K562 (cell line): ENCODE data around the gene HSDL1. TPM values are rescaled to one million over a fixed set of nuclear protein-coding genes. Genes with fewer than 3 reads are reported as not detected.

Experiments
- CREM ChIP-seq: IDR thresholded peaks from 2 replicates; pipeline ENCODE4 v1.6.1; 2014; ENCODE audit warnings: antibody characterized with exemption, low read depth
- FOSL1 ChIP-seq: fragments of 200-800 bp; sonication (Bioruptor generic); conservative IDR thresholded peaks from 2 replicates; pipeline ENCODE4 v1.6.1; 2016; ENCODE audit warnings: missing genetic modification characterization, missing compliant biosample characterization
- FOXM1 ChIP-seq, 2 experiments: fragments of 450-650 bp in 1 of 2; sonication (generic) in 1 of 2; formaldehyde crosslinking in 1 of 2; IDR thresholded peaks; 2 replicates each; pipeline versions ENCODE4 v1.6.1 to v1.9.0; 2017 to 2022; ENCODE audit warnings: low read depth in 2 of 2, mild to moderate bottlenecking in 2 of 2, missing genetic modification reagents in 1 of 2, moderate library complexity in 1 of 2
- L3MBTL2 ChIP-seq: fragments of 450-650 bp; IDR thresholded peaks from 2 replicates; pipeline ENCODE4 v1.6.1; 2016; ENCODE audit warnings: mild to moderate bottlenecking, moderate library complexity
- MBD2 ChIP-seq: sonication (generic); IDR thresholded peaks from 2 replicates; pipeline ENCODE4 v1.6.1; 2016; ENCODE audit warnings: low read depth, borderline replicate concordance
- MEF2D ChIP-seq: conservative IDR thresholded peaks from 2 replicates; pipeline ENCODE4 v1.6.1; 2016; ENCODE audit warnings: low read depth, missing genetic modification characterization, missing compliant biosample characterization
- PURB ChIP-seq: sonication (generic); formaldehyde crosslinking; IDR thresholded peaks from 2 replicates; pipeline ENCODE4 v1.9.0; 2021; ENCODE audit warnings: low read depth, mild to moderate bottlenecking, missing genetic modification reagents
- PYGO2 ChIP-seq: fragments of 450-650 bp; IDR thresholded peaks from 2 replicates; pipeline ENCODE4 v1.6.1; 2016; ENCODE audit warnings: mild to moderate bottlenecking, missing genetic modification characterization, moderate library complexity, missing compliant biosample characterization
- RBM25 ChIP-seq: fragments of 200-400 bp; formaldehyde crosslinking; IDR thresholded peaks from 2 replicates; pipeline ENCODE4 v1.6.1; 2018; ENCODE audit warnings: low read length, low read depth, moderate library complexity; ENCODE audit not compliant: severe bottlenecking
- SPI1 ChIP-seq: IDR thresholded peaks from 2 replicates; pipeline ENCODE4 v1.6.1; 2011; ENCODE audit warnings: low read depth, low read length, control low read depth, borderline replicate concordance
- TEAD2 ChIP-seq: fragments of 450-650 bp; IDR thresholded peaks from 2 replicates; pipeline ENCODE4 v1.6.1; 2016; ENCODE audit warnings: missing genetic modification characterization, control low read depth, missing compliant biosample characterization
- ZFP1 ChIP-seq: fragments of 450-650 bp; formaldehyde crosslinking; IDR thresholded peaks from 2 replicates; pipeline ENCODE4 v1.4.0; 2020; ENCODE audit warnings: mild to moderate bottlenecking, mixed read lengths
- ZNF316 ChIP-seq: fragments of 450-650 bp; IDR thresholded peaks from 2 replicates; pipeline ENCODE4 v1.6.1; 2016
- ZNF507 ChIP-seq: conservative IDR thresholded peaks from 2 replicates; pipeline ENCODE4 v1.6.1; 2017; ENCODE audit warnings: missing genetic modification characterization, missing compliant biosample characterization
- ZNF79 ChIP-seq: fragments of 250-450 bp; sonication (Bioruptor Pico); IDR thresholded peaks from 2 replicates; pipeline ENCODE4 v1.4.0; 2020; ENCODE audit warnings: low read depth, mild to moderate bottlenecking, moderate library complexity
- ZSCAN29 ChIP-seq: fragments of 450-650 bp; IDR thresholded peaks from 2 replicates; pipeline ENCODE4 v1.6.1; 2017
- polyA plus RNA-seq, 8 experiments: library from polyadenylated mRNA; depleted of rRNA in 4 of 8; stranded (reverse) in 5 of 8; unstranded in 3 of 8; fragments of >200 nt; fragmentation: Nextera tagmentation in 2 of 8; fragmentation: Illumina TruSeq in 1 of 8; extraction: Ambion mirVana in 2 of 8; extraction: Trizol in 1 of 8; gene quantifications; 2 replicates each; pipeline versions ENCODE4 v1.2.1 to v1.2.3, GENCODE V29; 2011 to 2014; ENCODE audit warnings: inconsistent platforms in 1 of 8, missing spikeins in 1 of 8
- total RNA-seq, 7 experiments: library from RNA; depleted of rRNA in 6 of 7; stranded (reverse); fragments of >200 nt in 6 of 7; fragmentation: Illumina TruSeq in 2 of 7; extraction: Trizol in 2 of 7; gene quantifications; 2 replicates each; pipeline versions ENCODE4 v1.2.1 to v1.2.3, GENCODE V29; 2011 to 2021; ENCODE audit warnings: low replicate concordance in 1 of 7
- TF ChIP-seq, protein P1 (sequence below): fragments of 450-650 bp; formaldehyde crosslinking; IDR thresholded peaks from 2 replicates; pipeline ENCODE4 v1.4.0; 2020; ENCODE audit warnings: mild to moderate bottlenecking, moderate library complexity
- TF ChIP-seq, protein P2 (sequence below): fragments of 450-650 bp; formaldehyde crosslinking; conservative IDR thresholded peaks from 2 replicates; pipeline ENCODE4 v1.4.0; 2022; ENCODE audit warnings: mild to moderate bottlenecking, missing genetic modification characterization
- TF ChIP-seq, protein P3 (sequence below): fragments of 450-650 bp; IDR thresholded peaks from 2 replicates; pipeline ENCODE4 v1.6.1; 2017; ENCODE audit warnings: antibody characterized with exemption
- TF ChIP-seq, protein P4 (sequence below): fragments of 250-450 bp; sonication (Bioruptor Pico); IDR thresholded peaks from 2 replicates; pipeline ENCODE4 v1.4.0; 2020; ENCODE audit warnings: mild to moderate bottlenecking, moderate library complexity
- TF ChIP-seq, protein P5 (sequence below): sonication (generic); formaldehyde crosslinking; IDR thresholded peaks from 2 replicates; pipeline ENCODE4 v1.5.0; 2020; ENCODE audit warnings: missing genetic modification reagents

HSDL1 gene
- total and polyA plus RNA-seq, 9 of the 15 experiments (the other 6 are each of a cell fraction or from before 2014, with no cell fraction given), result 14.8 to 41.2 (median 27.7) TPM

DNA sequence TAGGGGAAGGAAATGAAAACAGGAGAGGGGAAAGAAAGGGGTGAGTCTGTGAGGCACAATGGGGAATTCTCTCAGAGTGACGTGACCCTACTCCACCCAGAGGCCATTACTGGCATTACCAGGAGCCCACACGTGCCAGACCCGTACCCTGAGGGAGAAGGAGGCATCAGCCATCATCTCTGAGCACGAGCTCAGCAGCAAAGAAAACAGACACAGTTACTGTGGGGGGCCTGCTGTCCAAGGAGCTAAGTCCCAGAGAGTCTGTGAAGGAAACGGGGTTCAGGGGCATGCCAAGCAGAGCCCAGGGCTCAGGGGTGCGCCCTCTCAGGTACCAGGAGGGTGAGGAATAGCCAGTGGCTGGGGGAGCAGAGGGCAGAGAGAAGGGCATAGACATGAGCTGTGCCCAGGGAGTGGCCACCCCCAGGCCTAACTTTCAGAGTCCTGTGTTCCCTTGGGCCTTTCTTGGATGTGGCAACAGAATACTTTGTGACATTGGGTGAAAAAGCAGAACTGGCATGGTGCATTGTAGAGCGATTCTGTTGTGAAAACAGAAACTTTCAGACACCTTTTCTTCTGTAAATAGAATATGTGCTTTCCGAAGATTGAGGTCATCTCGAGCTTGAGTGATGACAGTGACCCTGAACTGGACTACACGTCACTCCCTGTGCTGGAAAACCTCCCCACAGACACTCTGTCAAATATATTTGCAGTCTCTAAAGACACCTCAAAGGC lies 30.5 kb upstream of the HSDL1 start (continued):
- TF ChIP-seq RBM25, result no peak
- TF ChIP-seq, protein P1, sequence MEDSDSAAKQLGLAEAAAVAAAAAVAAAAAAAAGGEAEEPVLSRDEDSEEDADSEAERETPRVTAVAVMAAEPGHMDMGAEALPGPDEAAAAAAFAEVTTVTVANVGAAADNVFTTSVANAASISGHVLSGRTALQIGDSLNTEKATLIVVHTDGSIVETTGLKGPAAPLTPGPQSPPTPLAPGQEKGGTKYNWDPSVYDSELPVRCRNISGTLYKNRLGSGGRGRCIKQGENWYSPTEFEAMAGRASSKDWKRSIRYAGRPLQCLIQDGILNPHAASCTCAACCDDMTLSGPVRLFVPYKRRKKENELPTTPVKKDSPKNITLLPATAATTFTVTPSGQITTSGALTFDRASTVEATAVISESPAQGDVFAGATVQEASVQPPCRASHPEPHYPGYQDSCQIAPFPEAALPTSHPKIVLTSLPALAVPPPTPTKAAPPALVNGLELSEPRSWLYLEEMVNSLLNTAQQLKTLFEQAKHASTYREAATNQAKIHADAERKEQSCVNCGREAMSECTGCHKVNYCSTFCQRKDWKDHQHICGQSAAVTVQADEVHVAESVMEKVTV (CRISPR knock-in tag), result peak; percentile 61; the same call in 1 of the 2 replicates
- peak; percentile 34; the same call in 1 of the 2 replicates for TF ChIP-seq L3MBTL2
- no peak for TF ChIP-seq FOXM1 (IDR thresholded peaks at IDR 0.05; ENCODE audit: low read depth)
- no peak for TF ChIP-seq FOXM1 (CRISPR knock-in tag; IDR thresholded peaks at IDR 0.05; ENCODE audit: low read depth)
- no peak for TF ChIP-seq TEAD2 (tag)
- no peak for TF ChIP-seq MBD2
- TF ChIP-seq, protein P2, sequence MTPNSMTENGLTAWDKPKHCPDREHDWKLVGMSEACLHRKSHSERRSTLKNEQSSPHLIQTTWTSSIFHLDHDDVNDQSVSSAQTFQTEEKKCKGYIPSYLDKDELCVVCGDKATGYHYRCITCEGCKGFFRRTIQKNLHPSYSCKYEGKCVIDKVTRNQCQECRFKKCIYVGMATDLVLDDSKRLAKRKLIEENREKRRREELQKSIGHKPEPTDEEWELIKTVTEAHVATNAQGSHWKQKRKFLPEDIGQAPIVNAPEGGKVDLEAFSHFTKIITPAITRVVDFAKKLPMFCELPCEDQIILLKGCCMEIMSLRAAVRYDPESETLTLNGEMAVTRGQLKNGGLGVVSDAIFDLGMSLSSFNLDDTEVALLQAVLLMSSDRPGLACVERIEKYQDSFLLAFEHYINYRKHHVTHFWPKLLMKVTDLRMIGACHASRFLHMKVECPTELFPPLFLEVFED (CRISPR knock-in tag), result no peak
- TF ChIP-seq ZNF79 (CRISPR knock-in tag), result no peak
- TF ChIP-seq ZFP1, result no peak
- no peak for TF ChIP-seq ZNF507 (tag)
- 0 out of 2 replicates have a peak, but pooled peaks have one; percentile 23 for TF ChIP-seq MEF2D (tag)
- TF ChIP-seq PURB (CRISPR knock-in tag), result no peak
- peak; percentile 74; the same call in 1 of the 2 replicates for TF ChIP-seq CREM
- TF ChIP-seq, protein P3, sequence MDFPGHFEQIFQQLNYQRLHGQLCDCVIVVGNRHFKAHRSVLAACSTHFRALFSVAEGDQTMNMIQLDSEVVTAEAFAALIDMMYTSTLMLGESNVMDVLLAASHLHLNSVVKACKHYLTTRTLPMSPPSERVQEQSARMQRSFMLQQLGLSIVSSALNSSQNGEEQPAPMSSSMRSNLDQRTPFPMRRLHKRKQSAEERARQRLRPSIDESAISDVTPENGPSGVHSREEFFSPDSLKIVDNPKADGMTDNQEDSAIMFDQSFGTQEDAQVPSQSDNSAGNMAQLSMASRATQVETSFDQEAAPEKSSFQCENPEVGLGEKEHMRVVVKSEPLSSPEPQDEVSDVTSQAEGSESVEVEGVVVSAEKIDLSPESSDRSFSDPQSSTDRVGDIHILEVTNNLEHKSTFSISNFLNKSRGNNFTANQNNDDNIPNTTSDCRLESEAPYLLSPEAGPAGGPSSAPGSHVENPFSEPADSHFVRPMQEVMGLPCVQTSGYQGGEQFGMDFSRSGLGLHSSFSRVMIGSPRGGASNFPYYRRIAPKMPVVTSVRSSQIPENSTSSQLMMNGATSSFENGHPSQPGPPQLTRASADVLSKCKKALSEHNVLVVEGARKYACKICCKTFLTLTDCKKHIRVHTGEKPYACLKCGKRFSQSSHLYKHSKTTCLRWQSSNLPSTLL, result no peak
- TF ChIP-seq ZNF316, result no peak
- TF ChIP-seq, protein P4, sequence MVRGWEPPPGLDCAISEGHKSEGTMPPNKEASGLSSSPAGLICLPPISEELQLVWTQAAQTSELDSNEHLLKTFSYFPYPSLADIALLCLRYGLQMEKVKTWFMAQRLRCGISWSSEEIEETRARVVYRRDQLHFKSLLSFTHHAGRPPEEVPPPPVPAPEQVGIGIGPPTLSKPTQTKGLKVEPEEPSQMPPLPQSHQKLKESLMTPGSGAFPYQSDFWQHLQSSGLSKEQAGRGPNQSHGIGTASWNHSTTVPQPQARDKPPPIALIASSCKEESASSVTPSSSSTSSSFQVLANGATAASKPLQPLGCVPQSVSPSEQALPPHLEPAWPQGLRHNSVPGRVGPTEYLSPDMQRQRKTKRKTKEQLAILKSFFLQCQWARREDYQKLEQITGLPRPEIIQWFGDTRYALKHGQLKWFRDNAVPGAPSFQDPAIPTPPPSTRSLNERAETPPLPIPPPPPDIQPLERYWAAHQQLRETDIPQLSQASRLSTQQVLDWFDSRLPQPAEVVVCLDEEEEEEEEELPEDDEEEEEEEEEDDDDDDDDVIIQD (CRISPR knock-in tag), result no peak
- TF ChIP-seq ZSCAN29, result no peak
- no peak for TF ChIP-seq FOSL1 (tag)
- TF ChIP-seq SPI1, result peak; percentile 59; the same call in 1 of the 2 replicates
- TF ChIP-seq, protein P5, sequence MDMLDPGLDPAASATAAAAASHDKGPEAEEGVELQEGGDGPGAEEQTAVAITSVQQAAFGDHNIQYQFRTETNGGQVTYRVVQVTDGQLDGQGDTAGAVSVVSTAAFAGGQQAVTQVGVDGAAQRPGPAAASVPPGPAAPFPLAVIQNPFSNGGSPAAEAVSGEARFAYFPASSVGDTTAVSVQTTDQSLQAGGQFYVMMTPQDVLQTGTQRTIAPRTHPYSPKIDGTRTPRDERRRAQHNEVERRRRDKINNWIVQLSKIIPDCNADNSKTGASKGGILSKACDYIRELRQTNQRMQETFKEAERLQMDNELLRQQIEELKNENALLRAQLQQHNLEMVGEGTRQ (CRISPR knock-in tag), result peak; percentile 48
- TF ChIP-seq PYGO2 (tag), result no peak
